Upper lobe of left lung (tissue), 4 donors: ENCODE measurements around the gene SLC9C2.

Experiments used
- POLR2A ChIP-seq, 4 donors: fragments of 450-650 bp; IDR thresholded peaks; one replicate each; pipeline ENCODE4 v1.5.1; 2016 to 2017; ENCODE audit warnings: antibody characterized with exemption in 4 of 4, mild to moderate bottlenecking in 2 of 4
- TF ChIP-seq, protein P1 (sequence below), 6 experiments: fragments of 450-650 bp in 4 of 6; fragments of 200-600 bp in 2 of 6; sonication (generic) in 2 of 6; IDR thresholded peaks; one replicate each; pipeline ENCODE4 v1.5.1; 2016 to 2019; ENCODE audit warnings: antibody characterized with exemption in 6 of 6

DNA sequence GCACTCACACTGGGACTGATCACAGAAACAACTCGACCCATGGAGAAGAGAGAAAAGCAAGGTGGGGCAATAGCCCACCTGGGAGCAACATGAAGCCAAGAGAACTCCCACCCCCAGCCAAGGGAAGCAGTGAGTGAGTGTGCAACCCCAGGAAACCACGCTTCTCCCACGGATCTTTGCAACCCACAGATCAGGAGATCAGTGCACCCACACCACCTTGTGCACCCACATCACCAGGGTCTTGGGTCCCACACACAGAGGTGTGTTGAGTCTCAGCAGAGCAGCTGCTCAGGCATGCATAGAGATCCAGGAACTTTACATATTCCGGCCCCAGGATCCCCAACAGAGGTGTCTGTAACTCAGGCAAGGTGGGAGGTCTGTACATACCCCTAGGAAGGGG is 143.0 kb downstream of the SLC9C2 start:
- TF ChIP-seq, protein P1, sequence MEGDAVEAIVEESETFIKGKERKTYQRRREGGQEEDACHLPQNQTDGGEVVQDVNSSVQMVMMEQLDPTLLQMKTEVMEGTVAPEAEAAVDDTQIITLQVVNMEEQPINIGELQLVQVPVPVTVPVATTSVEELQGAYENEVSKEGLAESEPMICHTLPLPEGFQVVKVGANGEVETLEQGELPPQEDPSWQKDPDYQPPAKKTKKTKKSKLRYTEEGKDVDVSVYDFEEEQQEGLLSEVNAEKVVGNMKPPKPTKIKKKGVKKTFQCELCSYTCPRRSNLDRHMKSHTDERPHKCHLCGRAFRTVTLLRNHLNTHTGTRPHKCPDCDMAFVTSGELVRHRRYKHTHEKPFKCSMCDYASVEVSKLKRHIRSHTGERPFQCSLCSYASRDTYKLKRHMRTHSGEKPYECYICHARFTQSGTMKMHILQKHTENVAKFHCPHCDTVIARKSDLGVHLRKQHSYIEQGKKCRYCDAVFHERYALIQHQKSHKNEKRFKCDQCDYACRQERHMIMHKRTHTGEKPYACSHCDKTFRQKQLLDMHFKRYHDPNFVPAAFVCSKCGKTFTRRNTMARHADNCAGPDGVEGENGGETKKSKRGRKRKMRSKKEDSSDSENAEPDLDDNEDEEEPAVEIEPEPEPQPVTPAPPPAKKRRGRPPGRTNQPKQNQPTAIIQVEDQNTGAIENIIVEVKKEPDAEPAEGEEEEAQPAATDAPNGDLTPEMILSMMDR (IDR thresholded peaks at IDR 0.05): no peak
- no peak for TF ChIP-seq POLR2A (IDR thresholded peaks at IDR 0.05)
